DOHH2 (cell line): ENCODE data around the gene LGALS12.
"Not testable (repeated sequence)": the region's sequence is repeated elsewhere in the genome, so short reads cannot be mapped to it uniquely, and the experiment has no call there.

Experiments
- CTCF ChIP-seq: fragments of 200-600 bp; sonication (generic); IDR thresholded peaks from one replicate; pipeline ENCODE4 v1.5.1; 2014; ENCODE audit warnings: antibody characterized with exemption, mild to moderate bottlenecking, low read depth, low read length; ENCODE audit not compliant: poor library complexity, severe bottlenecking
- EZH2phosphoT487 ChIP-seq: fragments of 200-600 bp; sonication (generic); IDR thresholded peaks from 2 replicates; pipeline ENCODE4 v1.6.1; 2017; ENCODE audit warnings: borderline replicate concordance, mild to moderate bottlenecking, antibody characterized with exemption, low read length, moderate library complexity, mixed read lengths

GRCh38 chr11:63528156-63528555 is 22.3 kb downstream of the LGALS12 start:
- not testable (repeated sequence) for TF ChIP-seq CTCF, EZH2phosphoT487
